ENCODE results near the gene ADPRHL1.

Gene ADPRHL1

DNA sequence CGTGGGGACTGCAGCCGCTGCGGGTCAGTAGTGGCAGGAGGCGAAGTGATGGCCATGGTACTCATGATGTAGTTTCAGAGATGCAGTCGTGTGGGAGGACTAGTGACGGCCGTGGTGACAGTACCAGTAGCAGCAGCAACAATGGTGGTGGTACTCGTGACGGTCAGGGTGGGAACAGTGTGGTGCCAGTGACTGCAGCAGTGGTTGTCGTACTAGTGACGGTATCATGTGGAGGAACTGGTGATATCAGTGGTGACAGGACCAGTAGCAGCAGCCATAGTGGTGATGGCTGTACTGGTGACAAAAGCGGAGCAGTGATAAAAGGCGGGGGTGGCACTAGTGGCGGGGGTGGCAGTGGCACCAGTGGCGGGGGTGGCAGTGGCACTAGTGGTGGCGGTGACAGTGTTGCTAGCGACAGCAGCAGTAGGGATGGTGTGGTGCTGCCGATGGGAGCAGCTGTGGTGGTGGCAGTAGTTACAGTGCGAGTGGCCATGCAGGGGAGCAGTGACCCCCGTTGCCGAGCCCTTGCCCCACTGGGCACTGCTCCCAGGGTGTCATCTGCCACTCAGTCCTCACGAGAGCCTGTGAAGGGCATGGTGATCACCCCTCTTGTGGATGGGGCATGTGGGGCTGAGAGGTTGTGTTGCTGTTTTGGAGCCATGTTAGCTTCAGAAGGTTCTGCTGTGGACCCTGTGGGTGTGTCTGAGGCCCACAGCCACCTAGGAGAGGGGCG lies 22.7 kb downstream of the ADPRHL1 start:
- no peak for DNase-seq

DNA sequence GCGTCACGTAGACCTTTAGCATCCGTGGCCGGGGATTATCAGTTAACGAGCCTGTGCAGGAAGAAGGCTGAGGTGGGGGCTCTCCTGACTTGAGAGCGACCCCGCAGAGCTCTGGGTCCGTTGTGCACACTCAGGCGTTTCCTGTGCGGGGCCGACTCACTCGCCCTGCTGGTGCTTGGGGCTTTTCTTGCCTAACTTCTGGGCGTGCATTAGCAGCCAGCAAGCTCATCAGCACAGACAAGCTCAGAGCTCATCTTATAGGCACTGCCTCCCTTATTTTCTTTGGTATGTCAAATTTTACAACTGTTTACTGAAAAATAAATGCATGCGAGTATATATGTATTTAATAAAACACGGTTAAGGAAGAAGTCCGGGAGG lies 23.7 kb downstream of the ADPRHL1 start:
- DNase-seq: no peak

DNA sequence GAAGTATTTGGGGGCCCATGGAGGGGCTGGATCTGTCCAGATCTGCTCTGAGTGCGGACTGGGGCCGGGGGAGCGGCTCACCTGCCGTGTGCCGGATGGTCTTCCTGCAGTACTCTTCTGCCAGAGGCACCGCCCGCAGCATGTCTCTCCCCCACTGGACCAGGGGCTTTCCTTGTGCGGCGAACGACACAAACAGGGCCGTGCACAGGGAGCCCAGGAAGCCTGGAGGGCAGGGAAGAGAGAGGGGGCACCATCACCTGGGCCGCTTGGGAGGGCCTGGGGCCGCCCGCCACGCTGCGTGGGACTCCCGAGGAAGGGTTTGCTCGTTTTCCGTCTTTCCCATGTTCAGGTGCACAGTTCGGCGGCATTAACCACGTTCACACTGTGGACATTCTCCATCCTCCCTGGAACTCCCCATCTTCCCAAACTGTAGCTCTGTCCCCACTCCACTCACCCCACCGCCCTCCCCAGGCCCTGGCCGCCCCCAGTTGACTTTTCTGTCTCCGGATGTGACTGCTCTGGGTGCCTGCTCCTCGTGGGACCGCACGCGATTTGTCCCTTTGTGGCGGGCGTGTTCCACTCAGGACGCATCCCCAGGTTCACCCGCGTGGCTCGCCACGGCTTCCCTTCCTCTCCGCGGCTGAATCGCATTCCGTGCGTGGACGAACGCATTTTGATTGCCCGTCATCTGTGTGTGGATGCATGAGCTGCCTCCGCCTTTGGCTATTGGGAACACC lies 24.2 kb downstream of the ADPRHL1 start:
- DNase-seq: no peak

DNA sequence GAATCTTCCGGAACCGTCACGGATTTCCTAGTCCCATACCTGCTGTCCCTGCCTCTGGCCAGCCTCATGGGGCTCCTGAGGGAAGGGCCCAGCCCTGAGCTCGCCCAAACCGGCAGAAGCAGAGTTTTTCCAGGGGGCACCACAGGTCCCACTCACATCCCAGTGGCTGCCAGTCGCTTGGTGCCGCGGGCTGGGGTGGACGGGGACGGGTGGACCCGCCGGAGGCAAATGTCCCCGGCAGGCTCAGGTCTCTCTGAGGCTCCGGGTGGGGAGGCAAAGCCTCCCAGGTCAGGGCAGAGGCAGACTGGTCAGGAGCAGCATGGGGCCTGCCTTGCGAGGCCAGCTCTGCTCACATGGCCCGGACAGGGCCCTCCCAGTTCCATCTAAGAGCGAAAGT lies 24.8 kb downstream of the ADPRHL1 start:
- no peak for DNase-seq

DNA sequence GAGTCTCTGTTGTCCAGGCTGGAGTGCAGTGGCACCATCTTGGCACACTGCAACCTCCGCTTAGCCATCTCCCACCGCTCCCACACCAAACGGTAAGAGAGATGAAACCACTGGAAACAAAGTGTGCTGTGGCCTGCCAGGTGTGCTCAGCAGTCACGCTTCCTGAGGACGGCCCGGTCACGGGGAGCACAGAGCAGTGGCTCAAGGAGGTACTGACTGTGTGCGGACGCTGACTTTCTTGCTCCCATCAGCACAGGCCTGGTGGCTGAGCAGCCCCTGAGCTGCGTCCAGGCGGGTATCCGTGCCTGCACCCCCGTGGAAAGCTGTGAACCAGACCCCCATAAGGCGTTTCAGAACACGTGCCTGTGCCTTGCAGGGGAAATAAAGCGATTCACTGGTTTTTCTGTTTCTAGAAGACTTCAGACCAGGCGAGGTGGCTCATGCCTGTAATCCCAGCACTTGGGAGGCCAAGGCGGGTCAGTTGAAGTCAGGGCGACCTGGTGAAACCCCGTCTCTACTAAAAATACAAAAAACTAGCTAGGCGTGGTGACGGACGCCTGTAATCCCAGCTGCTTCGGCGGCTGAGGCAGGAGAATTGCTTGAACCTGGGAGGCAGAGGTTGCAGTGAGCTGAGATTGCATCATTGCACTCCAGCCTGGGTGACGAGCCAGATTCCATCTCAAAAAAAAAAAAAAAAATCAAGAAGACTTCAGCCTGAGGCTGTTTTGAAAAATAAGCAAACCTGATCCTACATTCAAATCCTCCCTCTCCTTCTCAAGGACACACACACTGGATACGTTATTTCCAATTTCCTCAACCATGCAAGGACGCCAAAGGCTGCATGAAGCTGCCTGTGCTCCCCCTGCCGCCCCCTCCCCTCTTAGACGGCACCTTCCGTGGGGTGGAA lies 25.5 kb downstream of the ADPRHL1 start:
- DNase-seq: no peak

DNA sequence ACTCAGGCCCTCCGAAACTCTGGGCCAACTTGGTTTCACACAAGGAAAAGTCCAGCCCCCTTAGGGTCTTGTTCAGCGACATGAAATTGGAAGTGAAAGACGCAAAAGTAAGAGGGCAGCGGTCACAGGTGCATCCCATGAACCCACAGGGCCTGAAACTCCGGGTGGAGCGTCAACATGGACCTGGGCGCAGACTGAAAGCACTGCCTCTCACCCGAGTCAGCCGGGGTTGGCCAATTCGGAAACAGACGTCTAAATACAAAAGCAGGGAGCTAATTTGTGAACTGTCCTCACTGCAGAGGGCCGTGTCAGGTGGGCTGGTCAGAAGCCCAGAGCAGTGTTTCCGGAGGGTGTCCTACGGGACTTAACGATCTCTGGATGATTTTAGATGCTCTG lies 26.7 kb downstream of the ADPRHL1 start:
- no peak for DNase-seq

DNA sequence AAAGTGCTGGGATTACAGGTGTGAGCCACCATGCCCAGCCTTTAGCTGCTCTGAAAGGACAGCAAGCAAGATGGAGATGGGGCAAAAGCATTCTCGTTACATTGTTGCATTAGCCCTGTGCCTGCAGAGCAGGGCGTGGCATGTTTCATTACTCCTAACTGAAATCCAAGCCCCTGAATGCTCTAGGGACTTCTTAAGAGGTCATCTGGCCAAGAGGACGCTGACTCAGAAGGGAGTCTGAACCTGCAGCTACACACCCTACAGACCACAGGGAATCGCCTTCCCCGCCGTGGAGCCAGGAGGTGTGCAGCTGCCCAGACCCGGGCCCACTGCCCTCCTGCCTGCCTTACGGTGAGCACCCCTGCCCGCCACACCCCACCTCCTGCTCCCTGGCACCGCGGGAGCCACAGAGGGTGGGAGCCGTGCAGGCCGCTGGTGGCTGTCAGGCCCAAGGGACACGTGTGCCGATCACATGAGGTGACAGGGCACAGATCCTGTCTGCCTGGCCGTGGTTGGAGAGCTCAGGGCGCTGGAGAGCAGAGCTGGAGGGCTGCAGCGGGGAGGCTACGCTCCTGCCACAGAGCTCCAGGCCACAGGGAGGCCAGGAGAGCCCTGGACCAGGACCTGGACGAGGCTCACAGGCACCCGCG lies 27.2 kb downstream of the ADPRHL1 start:
- DNase-seq: no peak

DNA sequence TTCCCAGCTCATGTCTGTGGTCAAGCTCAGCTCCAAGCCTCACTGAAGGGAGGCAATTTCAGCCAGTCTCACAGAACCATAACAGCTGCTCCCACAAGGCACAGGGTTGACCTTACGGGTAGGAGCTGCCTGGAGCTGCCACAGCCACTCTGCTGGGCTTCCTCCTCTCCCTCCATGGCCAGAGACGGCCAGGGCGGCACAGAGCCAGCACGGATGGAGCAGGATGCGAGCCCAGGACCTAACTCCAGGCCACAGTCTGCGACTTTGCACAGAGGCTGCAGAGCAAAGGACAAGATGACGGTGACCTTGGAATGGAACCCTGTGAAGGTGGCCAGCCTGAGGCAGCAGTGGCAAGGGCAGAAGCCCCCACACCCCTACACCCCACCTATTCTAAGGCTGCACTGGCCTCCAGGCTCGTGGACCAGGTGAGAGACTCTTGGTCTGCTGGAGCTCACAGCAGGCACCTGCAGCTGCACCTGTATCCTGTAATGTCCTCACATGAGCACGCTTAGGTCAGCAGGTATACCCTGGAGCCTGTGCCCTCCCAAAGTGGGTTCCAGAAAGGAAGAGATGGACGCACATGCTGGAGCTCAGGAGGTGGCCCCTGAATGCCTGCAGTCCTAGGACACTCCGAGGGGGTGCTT lies 29.6 kb downstream of the ADPRHL1 start:
- DNase-seq: no peak

DNA sequence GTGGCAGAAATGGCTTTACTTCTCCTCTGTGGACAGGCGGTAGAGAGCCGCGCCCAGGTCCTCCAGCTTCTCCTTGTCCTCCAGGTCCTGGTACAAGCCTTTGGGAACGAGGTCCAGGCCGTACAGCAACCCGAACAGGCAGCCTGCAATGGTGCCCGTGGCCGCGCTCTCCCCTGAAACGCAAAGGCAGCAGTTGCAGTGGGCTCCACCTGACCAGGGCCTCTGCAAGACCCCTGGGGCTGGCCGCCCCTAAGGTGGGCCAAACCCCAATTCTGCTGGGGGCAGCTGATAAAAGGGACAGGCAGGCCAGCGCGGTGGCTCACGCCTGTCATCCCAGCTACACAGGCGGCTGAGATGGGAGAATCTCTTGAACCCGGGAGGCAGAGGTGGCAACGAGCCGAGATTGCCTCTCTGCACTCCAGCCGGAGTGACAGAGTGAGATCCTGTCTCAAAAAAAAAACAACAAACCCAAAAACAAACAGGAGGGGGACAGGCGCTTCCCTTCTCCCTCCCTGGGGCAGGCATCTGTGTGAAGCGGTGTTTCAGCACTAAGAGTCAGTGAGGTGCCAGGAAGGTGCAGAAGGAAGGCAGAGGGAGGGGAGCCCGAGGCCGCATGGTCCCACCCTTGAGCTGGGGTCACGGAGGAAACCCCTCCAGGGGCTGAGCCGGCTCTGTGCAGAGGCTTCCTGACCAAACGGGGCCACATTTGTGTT lies 30.3 kb downstream of the ADPRHL1 start:
- DNase-seq: no peak

DNA sequence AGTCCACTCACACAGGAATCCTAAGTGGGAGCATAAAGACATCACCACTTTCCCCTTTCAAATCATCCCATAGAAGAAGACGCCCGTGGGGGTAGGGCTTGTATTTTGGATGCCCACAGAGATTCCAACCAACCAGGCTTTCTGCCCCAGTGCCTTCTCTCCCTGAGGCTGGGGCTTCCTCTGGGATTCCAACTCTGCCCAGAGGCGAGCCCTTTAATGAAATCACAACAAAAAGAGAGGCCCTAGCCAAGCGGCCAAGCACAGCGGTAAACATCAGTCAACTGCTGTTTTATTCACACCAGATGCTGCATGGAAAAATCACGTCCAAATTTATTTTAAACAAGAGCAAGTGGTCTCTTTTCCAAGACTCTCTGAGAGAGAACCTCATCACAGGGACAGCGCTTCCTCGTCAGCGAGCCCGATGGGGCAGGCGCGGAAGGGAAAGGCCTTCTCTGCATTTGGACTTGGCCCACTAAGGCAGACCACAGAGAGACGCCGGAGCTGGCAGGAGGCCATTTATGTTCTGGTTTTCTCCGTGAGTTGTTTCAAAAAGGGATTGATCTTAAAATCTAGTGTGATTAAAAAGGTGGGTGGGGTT lies 31.5 kb downstream of the ADPRHL1 start:
- no peak for DNase-seq

DNA sequence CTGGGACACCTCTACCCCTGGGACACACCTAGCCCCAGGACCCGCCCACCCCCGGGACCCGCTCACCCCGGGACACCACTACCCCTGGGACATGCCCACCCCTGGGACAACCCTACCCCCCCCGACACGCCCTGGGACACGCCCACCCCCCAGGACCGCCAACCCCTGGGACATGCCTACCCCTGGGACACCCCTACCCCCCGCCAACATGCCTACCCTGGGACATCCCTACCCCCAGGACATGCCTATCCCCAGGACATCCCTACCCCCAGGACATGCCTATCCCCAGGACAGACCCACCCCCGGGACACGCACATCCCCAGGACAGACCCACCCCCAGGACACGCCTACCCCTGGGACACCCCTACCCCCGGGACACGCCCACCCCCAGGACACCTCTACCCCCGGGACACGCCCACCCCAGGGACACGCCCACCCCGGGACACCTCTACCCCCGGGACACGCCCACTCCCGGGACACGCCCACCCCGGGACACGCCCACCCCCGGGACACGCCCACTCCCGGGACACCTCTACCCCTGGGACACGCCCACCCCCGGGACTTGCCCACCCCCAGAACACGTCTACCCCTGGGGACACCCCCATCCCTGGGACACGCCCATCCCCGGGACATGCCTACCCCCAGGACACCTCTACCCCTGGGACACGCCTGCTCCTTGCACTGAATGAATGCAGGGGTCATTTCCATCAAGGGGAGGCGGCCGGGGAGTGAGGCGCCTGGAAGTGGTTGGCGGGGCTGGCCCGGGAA lies 32.3 kb downstream of the ADPRHL1 start:
- DNase-seq: no peak

DNA sequence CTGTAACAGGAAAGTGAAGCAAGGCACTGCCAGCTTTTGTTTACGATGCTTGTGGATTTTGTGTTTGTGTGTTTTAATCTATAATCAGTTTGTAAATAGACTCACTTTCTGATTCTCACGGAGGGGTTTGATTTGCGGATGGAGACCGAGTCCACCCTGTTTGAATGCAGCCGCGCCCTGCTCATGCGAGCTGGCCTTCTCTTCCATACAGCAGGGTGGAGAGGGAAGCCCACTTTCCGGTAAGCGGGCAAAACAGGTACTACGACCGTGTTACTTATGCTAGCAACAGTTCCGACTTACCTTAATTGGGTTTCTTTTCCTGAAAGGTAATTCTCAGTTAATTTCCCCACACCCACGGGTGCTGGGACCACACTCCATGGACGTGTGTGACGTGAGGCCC lies 33.1 kb downstream of the ADPRHL1 start:
- DNase-seq: peak in 1 of 2 experiments; percentile 41

DNA sequence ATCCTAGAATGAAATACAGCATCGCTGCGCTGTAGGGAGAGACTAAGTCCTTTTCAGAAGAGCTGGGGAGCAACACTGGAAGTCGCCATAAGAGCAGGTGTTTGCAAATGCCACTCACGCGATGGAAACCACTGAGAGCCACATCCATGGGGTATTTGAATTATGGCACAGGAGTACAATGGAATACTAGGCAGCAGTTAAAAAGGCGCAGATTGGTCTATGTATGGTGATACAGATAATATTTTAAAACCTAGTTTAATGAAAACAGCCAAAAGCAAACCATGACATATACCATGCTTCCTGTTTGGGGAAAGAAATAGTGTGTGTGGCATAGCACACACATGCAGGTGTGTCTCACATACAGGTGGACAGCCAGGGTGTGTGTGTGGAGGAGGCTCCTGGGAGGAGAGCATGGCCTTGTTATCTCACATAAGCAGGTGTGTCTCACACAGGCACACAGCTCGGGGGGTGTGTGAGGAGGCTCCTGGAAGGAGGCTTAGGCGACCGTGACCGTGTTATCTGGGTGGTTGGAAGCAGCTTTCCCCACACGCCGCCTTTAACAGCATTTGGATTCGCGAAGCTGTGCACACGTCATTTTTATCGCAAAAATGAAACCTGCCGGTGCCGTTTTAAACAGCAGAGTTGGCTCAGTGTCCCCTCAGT lies 33.6 kb downstream of the ADPRHL1 start:
- no peak for DNase-seq

DNA sequence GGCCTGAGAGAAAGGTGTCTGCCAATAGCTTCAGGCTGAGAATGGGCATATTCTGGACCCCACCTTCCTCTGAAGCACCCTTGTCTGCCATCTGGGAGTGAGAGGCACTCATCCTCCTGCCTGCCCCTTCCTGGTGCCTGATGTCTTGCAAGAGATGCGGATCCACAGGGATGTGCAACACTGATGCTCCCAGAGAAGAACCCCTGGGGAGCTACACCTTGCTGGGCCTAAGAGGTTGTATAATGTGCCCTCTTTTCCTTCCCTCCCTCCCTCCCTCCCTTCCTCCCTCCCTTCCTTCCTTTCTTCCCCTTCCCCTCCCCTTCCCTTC lies 34.6 kb downstream of the ADPRHL1 start:
- DNase-seq: no peak

DNA sequence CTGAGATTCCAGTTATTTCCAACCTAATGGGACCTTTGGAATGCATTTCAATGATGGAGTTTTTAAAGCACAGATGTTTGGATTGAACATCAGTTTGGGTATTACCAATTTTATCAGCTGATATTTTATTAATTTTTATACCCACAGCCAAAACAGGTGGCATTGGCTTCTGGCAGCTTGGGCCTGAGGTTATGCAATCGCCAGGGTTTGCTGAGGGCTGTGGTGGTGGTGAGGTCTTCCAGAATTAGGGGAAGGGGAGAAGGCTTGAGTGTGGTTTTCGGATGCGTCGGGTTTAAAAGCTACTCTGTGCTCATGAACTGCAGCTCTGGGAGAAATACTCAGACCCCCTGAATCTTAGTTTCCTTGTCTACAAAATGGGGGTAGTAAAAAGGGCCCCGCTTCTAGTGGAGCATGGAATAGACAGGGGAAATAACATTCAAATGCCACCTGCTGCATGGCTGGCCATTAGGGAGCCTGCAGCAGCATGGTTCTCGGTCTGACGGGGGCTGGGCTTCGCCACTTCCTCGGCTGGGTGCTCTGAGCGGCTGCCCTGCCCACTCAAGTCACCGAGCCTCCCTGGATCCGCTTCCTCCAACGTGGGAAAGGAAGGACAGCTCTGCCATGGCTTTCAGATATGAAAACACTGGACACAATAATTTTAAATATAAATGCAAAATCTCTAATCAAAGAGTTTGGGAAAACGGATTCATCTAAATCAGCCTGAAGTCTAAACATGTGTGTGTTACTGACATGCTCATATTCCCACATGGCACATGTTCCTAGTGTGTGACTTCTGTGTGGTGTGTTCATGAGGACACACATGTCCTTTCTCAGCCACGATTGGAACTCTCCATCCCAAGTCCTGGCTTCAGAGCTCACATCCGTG lies 35.2 kb downstream of the ADPRHL1 start:
- DNase-seq: no peak

DNA sequence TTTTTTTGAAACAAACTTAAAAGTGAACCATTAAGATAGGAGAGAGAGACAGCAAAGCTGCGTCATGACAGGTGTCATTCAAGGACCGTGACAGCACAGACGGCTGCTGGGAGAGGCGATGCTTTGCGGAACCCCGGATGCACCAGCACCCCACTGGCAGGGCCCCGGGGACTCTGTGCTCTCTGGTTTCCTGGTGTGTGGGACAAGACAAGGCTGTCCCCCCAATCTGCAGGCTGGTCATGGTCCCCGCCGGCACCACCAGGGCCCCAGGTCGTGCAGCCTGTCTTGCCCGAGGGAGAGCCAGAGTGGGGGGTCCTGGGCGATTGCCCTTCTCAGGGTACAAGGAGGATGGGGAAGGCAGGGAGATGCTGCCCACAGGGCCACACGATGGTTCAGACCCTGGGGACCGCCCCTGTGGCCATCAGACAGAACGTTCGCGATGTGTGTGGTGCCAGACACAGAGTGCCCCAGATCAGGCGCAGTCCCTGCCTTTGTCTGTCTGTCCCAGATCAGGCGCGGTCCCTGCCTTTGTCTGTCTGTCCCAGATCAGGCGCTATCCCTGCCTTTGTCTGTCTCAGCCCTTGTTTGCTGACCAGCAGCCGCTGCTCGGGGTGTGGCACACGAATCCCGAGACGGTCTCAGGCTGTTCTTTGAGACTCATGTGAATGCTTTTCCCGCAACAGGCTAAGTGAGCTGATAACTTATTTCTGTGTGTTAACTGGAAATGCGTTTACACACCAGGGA lies 36.1 kb downstream of the ADPRHL1 start:
- DNase-seq: no peak

DNA sequence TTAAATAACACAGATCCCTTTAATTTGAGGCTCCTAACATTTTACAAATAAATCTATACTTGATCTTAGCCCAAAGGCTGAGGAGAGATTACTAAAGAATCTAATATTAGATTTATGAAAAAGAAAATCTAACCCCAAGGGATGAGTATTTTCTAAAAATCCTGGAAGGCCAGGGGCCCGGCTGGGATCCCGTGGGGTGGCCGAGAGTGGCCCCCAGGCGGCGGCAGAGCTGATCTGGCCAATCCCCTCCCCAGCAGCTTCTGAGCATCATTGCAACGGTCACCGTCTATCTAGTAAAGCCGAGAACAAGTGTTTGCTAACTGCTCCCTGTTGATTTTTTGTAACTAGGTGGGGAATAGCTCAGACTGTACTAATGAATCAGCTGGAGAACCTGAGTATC lies 37.5 kb downstream of the ADPRHL1 start:
- no peak for DNase-seq

DNA sequence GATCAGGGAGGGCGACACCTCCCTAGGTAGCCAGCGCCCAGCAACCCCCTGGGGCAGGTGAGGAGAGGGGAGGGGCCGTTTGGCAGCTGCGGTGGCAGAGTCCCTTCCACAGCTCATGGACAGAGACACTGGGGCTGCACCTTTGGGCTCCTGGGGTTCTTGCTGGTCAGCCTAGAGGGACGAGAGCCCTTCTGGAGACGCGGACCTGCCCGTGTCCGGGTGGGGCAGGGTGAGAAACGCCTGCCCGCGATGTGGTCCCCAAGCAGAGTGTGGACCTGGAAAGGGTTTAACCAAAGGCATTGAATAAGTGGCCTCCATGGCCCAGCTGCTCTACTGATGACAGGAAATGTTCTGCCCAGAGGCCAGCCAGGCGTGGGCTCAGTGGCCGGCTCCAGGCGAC lies 38.3 kb downstream of the ADPRHL1 start:
- DNase-seq: no peak

All from NCI-H526 (cell line).